Trophoblast cell (in vitro differentiated cells and primary cell): ENCODE results near the gene GRIN2A.

Experiments used
- DNase-seq, 2 donors: peaks; one replicate each; pipeline ENCODE4 v3.0.0-alpha.2; 2016
- H2AFZ ChIP-seq: 2 replicates; pipeline ENCODE4 v1.6.1; 2013; ENCODE audit warnings: low read length, moderate library complexity, mild to moderate bottlenecking; ENCODE audit not compliant: insufficient read depth, poor library complexity
- H2AK5ac ChIP-seq: 2 replicates; pipeline ENCODE4 v1.6.1; 2013; ENCODE audit warnings: mild to moderate bottlenecking, low read length
- H2BK120ac ChIP-seq: 2 replicates; pipeline ENCODE4 v1.6.1; 2013; ENCODE audit warnings: low read length, mild to moderate bottlenecking, moderate library complexity; ENCODE audit not compliant: insufficient read depth, poor library complexity
- H2BK12ac ChIP-seq: 2 replicates; pipeline ENCODE4 v1.6.1; 2013; ENCODE audit warnings: mild to moderate bottlenecking, low read length, moderate library complexity
- H2BK5ac ChIP-seq: 2 replicates; pipeline ENCODE4 v1.6.1; 2013; ENCODE audit warnings: low read length, low read depth, moderate library complexity, mild to moderate bottlenecking; ENCODE audit not compliant: poor library complexity
- H3K14ac ChIP-seq: 2 replicates; pipeline ENCODE4 v1.6.1; 2013; ENCODE audit warnings: mild to moderate bottlenecking, low read length
- H3K18ac ChIP-seq: 2 replicates; pipeline ENCODE4 v1.6.1; 2013; ENCODE audit warnings: mild to moderate bottlenecking, low read length
- H3K23ac ChIP-seq: 2 replicates; pipeline ENCODE4 v1.6.1; 2013; ENCODE audit warnings: low read length
- H3K27ac ChIP-seq: 2 replicates; pipeline ENCODE4 v1.5.1; 2013; ENCODE audit warnings: low read depth, mild to moderate bottlenecking, inconsistent platforms, low read length, moderate library complexity
- H3K27me3 ChIP-seq: 2 replicates; pipeline ENCODE4 v1.6.1; 2013; ENCODE audit warnings: inconsistent platforms, mild to moderate bottlenecking, low read length, moderate library complexity; ENCODE audit not compliant: insufficient read depth
- H3K36me3 ChIP-seq, 2 experiments: 1 replicate in 1 of 2; 2 replicates in 1 of 2; pipeline ENCODE4 v1.6.1; 2013; ENCODE audit warnings: low read length in 2 of 2, mild to moderate bottlenecking in 2 of 2, moderate library complexity in 1 of 2; ENCODE audit not compliant: insufficient read depth in 2 of 2, control insufficient read depth in 1 of 2
- H3K4ac ChIP-seq: 2 replicates; pipeline ENCODE4 v1.6.1; 2013; ENCODE audit warnings: low read depth, mild to moderate bottlenecking, low read length, moderate library complexity
- H3K4me1 ChIP-seq, 2 experiments: 1 replicate in 1 of 2; 2 replicates in 1 of 2; pipeline ENCODE4 v1.6.1; 2013; ENCODE audit warnings: low read length in 2 of 2, mild to moderate bottlenecking in 2 of 2, moderate library complexity in 1 of 2; ENCODE audit not compliant: insufficient read depth in 2 of 2, control insufficient read depth in 1 of 2
- H3K4me2 ChIP-seq: 2 replicates; pipeline ENCODE4 v1.6.1; 2013; ENCODE audit warnings: inconsistent platforms, mild to moderate bottlenecking, low read length, moderate library complexity
- H3K4me3 ChIP-seq: 2 replicates; pipeline ENCODE4 v1.5.1; 2013; ENCODE audit warnings: mild to moderate bottlenecking, low read depth, low read length, inconsistent platforms
- H3K79me1 ChIP-seq: one replicate; pipeline ENCODE4 v1.6.1; 2013; ENCODE audit warnings: low read length
- H3K79me2 ChIP-seq: 2 replicates; pipeline ENCODE4 v1.6.1; 2013; ENCODE audit warnings: low read length, mild to moderate bottlenecking; ENCODE audit not compliant: control insufficient read depth, insufficient read depth, poor library complexity
- H3K9ac ChIP-seq: 2 replicates; pipeline ENCODE4 v1.6.1; 2013; ENCODE audit warnings: mild to moderate bottlenecking, low read length
- H3K9me3 ChIP-seq: 2 replicates; pipeline ENCODE4 v1.6.1; 2013; ENCODE audit warnings: low read depth, mild to moderate bottlenecking, control low read depth, inconsistent platforms, low read length; ENCODE audit not compliant: insufficient read depth
- H4K12ac ChIP-seq: 2 replicates; pipeline ENCODE4 v1.6.1; 2013; ENCODE audit warnings: low read depth, mild to moderate bottlenecking, low read length, moderate library complexity
- H4K8ac ChIP-seq: 2 replicates; pipeline ENCODE4 v1.6.1; 2013; ENCODE audit warnings: low read depth, mild to moderate bottlenecking, low read length, moderate library complexity
- H4K91ac ChIP-seq: one replicate; pipeline ENCODE4 v1.6.1; 2013; ENCODE audit warnings: low read depth, mild to moderate bottlenecking, low read length, moderate library complexity
- WGBS: extraction: QIAGEN DNeasy Blood & Tissue Kit; methylation state at CpG from one replicate; pipeline ENCODE4 v1.1.7; 2013; ENCODE audit warnings: missing lambda C conversion rate; ENCODE audit not compliant: insufficient read length, insufficient coverage; ENCODE audit errors: extremely low coverage; 5-methylcytosine and 5-hydroxymethylcytosine counted together

GRIN2A gene

GRCh38 chr16:10067406-10067805 is 114.8 kb downstream of the GRIN2A start:
- H3K4me3 ChIP-seq: no peak overlapping the region

GRCh38 chr16:10065019-10065418 is 117.2 kb downstream of the GRIN2A start:
- Histone ChIP-seq H3K4me3 (no peak overlapping the region), H4K12ac (no peak overlapping the region), H2BK120ac (no peak overlapping the region), H3K79me2 (no peaks in the 10 kb centered on the region), H2BK12ac (no peak overlapping the region), H3K4me2 (no peak overlapping the region), H3K4ac (no peak overlapping the region), H3K27me3 (no peaks in the 10 kb centered on the region), H2AFZ (no peak overlapping the region), H3K79me1 (no peaks in the 10 kb centered on the region), H2BK5ac (no peak overlapping the region), H3K18ac (no peak overlapping the region), H4K91ac (no peak overlapping the region), H3K9ac (no peak overlapping the region), H3K23ac (no peak overlapping the region), H4K8ac (no peak overlapping the region), H2AK5ac (no peak overlapping the region), H3K27ac (no peak overlapping the region), H3K14ac (no peak overlapping the region), H3K36me3 (no peaks in the 10 kb centered on the region), H3K9me3 (peaks cover 3% of the 10 kb centered on the region), H3K4me1 (no peaks in the 10 kb centered on the region)
- no peak for DNase-seq
- no CpG with 5 or more reads among the region's 4 CpGs for WGBS

More at GRCh38 chr16:10067406-10067805, 114.8 kb downstream of the GRIN2A start:
- Histone ChIP-seq H3K79me2 (no peaks in the 10 kb centered on the region), H4K12ac (no peak overlapping the region), H3K27ac (no peak overlapping the region), H4K91ac (no peak overlapping the region), H3K9me3 (peaks cover 3% of the 10 kb centered on the region), H4K8ac (no peak overlapping the region), H3K23ac (no peak overlapping the region), H3K4me2 (no peak overlapping the region), H3K4ac (no peak overlapping the region), H3K14ac (no peak overlapping the region), H3K18ac (no peak overlapping the region), H2AFZ (no peak overlapping the region), H3K36me3 (no peaks in the 10 kb centered on the region), H2BK120ac (no peak overlapping the region), H3K4me1 (no peaks in the 10 kb centered on the region), H2AK5ac (no peak overlapping the region), H2BK12ac (no peak overlapping the region), H3K9ac (no peak overlapping the region), H3K27me3 (no peaks in the 10 kb centered on the region), H3K79me1 (no peaks in the 10 kb centered on the region), H2BK5ac (no peak overlapping the region)
- WGBS: no CpG with 5 or more reads among the region's 4 CpGs
- no peak for DNase-seq

GRCh38 chr16:10048850-10049249 is 133.4 kb downstream of the GRIN2A start:
- Histone ChIP-seq H3K18ac (no peak overlapping the region), H2AK5ac (no peak overlapping the region), H3K9me3 (no peaks in the 10 kb centered on the region), H3K27ac (no peak overlapping the region), H3K4me1 (no peaks in the 10 kb centered on the region), H3K9ac (no peak overlapping the region), H3K4me3 (no peak overlapping the region), H3K79me2 (no peaks in the 10 kb centered on the region), H3K4me2 (no peak overlapping the region), H2BK120ac (no peak overlapping the region), H4K8ac (no peak overlapping the region), H3K23ac (no peak overlapping the region), H4K12ac (no peak overlapping the region), H3K79me1 (no peaks in the 10 kb centered on the region), H3K4ac (no peak overlapping the region), H4K91ac (no peak overlapping the region), H2BK5ac (no peak overlapping the region), H2AFZ (no peak overlapping the region), H2BK12ac (no peak overlapping the region), H3K36me3 (no peaks in the 10 kb centered on the region), H3K27me3 (no peaks in the 10 kb centered on the region), H3K14ac (no peak overlapping the region)
- DNase-seq: no peak
- no CpG with 5 or more reads among the region's 4 CpGs for WGBS

GRCh38 chr16:10045947-10046346 is 136.3 kb downstream of the GRIN2A start:
- Histone ChIP-seq H4K12ac (no peak overlapping the region), H3K27ac (no peak overlapping the region), H3K14ac (no peak overlapping the region), H2BK120ac (no peak overlapping the region), H4K8ac (no peak overlapping the region), H3K27me3 (no peaks in the 10 kb centered on the region), H2BK5ac (no peak overlapping the region), H3K79me1 (no peaks in the 10 kb centered on the region), H2BK12ac (no peak overlapping the region), H3K4me2 (no peak overlapping the region), H2AFZ (no peak overlapping the region), H3K36me3 (no peaks in the 10 kb centered on the region), H3K4me1 (no peaks in the 10 kb centered on the region), H3K18ac (no peak overlapping the region), H2AK5ac (no peak overlapping the region), H3K4ac (no peak overlapping the region), H3K4me3 (no peak overlapping the region), H3K23ac (no peak overlapping the region), H3K9me3 (peaks cover 3% of the 10 kb centered on the region), H3K9ac (no peak overlapping the region), H4K91ac (no peak overlapping the region), H3K79me2 (no peaks in the 10 kb centered on the region)
- no CpG with 5 or more reads among the region's 4 CpGs for WGBS
- no peak for DNase-seq
